Right kidney (tissue), 1 donor: ENCODE results near the gene VAV3.

Source experiments
- DNase-seq: peaks from one replicate; pipeline ENCODE4 v3.0.0-alpha.2; 2016

Gene VAV3

DNA sequence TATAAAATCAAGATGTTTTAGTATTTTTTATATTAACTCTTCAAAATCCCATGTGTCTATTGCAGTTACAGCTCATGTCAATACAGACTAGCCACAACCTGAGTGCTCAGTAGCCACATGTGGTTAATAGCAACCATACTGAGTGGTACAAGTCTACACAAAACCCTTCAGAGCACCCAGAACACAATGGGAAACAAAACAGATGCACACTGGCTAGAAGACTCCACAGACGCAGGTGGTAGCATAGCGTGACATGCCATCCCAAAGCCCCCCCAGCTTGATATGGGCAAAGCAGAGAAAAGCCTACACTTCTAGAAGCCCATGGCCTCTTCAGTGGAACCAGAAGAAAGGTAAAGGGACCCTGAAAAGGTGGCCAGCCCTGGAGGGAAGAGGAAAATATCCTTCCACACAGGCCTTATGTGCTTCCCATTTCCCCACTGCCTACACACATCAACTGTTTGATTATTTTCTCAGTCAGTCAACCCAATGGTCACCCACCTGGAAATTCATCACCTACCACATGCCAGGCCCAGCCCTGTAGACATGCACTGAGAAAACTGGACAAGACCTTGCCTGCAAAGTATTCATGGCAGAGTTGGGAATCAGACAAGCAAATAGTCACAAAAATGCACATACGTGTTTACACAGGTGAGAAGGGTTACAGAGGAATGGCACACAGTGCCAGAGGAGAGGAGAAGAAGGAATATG is 175.0 kb downstream of the VAV3 start:
- no peak for DNase-seq

DNA sequence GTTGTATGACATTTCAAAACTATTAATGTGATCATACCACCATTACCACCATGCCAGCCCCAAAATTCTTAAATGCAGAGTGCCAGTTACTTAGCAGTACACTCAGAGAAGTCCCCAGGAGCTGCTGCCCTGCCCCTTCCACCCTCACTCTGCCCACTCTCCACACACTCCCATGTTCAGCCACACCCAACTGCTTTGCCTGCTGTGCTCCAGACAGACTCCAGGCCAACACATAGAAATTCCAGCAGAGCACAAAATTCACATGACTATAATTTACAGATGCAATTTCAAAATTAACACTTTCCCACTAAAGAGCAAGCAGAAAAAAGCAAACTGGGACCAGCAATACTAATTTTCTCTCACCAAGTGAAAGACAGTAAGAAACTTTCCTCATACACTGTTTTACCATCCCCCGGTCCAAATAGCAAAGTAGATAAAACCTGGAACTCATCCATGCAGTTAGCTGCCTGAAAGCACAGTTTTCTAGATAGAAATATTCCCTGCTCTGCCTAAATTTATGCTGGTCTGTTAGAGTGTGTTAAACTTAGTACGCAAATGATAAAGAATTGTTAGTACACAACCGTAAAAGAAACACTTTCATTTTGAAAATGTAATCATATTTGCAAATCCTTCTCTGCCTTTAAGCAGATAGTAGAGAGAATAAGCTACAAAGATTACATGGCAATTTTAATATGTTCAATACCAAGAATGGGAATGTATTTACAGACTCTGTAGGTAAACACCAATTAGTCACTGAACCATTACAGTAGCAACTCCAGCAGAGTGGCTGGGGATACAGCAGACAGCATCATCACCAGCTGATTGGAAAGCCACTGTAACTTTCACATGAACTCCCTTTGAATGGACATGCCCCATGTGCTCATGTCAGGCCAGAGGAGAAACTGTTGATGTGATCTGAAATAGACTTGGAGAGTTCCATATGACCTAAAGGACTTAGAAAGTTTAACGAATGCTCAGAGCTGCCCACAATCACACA is 176.5 kb downstream of the VAV3 start:
- no peak for DNase-seq

DNA sequence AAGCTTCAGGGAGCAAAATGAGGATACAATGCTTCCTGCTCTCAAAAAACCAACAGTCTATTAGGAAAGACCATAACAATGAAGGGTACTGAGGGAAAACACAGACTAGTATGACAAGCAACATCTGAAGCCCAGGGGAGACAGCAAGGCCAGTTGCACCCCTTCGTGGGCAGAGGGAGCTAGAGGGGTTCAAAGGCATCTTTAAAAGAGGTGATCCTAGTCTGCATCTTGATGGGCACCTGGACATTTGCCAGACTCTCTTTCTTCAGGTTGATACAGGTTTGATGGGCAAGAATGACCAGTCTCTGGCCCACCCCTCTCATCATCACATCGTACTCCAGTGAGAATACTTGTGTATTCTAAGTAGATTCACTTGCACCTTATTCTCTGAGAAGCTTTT is 177.7 kb downstream of the VAV3 start:
- DNase-seq: no peak

- DNase-seq: no peak
Measured at GRCh38 chr1:107786203-107786845, 178.7 kb downstream of the VAV3 start.

DNA sequence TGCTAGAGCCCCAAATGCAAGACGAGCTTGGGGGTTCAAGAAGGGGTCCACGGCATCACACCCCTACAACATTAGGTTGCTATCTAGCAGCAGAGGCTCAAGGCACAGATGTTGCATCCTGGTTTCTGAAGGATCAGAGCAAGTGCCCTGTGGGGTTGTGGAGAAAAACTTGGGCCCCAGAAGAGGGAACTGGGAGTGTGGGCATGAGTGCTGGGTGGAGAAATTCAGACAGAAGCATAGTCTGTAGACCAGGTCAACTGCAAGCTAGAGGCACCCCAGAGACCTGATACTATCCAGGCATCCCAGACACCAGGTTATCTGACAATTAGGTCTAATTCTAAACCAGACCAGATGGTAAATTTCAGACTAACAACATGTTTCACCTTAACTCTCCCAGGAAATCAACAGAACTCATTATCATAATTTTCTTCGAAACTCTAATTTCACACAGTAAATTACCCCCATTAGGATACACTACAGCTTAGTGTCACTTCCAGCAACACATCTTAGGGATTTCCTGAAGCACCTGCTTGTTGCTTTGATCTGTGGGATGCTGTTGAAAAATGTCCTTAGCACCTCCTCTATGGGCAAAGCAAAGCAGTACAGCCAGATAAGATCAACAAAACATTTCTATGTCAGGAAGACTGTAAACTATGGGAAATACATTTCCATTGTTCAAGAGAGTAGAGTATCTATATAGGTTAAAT is 179.3 kb downstream of the VAV3 start:
- DNase-seq: no peak

DNA sequence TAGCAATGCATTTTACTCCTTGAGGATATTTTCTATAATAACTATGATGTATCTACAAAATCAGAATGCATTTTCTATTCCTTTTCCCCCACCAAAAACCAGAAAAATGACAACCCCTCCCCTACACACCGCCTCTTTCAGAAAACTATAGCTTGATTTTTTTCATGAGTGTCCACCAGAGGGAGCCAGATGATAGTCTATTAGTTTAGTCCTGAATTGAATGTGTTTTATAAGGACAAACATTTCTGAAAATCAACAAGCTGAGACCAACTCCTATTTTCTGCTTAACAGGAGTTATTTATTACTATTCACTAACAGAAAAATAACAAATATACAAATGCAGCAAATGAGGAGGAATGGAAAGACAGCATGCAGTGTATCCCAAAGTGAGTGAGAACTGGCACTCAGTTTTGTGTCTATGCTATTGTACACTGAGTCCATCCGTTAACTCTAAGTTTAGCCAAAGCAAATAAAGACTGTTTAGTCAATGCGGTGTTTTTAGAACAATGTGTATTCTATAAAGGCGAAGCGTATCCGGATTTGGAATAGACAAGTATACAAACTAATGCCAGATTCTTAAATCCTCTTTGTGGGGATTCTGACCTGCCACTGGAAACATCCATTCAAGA is 182.6 kb downstream of the VAV3 start:
- DNase-seq: peak; percentile 40

GRCh38 chr1:107781245-107781644 is 183.7 kb downstream of the VAV3 start:
- DNase-seq: no peak

- DNase-seq: no peak
Measured at GRCh38 chr1:107777664-107778047, 187.3 kb downstream of the VAV3 start.

- DNase-seq: no peak
Measured at GRCh38 chr1:107776900-107777663, 187.9 kb downstream of the VAV3 start.

DNA sequence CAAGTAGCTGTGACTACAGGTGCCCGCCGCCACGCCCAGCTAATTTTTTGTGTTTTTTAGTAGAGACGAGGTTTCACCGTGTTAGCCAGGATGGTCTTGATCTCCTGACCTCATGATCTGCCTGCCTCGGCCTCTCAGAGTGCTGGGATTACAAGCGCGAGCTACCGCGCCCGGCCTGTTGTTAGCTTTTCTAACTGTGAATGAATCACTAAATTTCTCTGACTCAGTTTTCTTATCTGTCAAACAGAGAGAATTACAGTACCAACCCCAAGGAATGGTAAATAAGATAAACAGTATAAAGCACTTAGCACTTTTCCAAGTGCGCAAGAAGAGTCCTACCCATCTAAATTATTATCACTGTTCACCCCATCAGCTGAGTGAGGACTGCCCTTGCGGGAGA is 193.6 kb downstream of the VAV3 start:
- DNase-seq: no peak

DNA sequence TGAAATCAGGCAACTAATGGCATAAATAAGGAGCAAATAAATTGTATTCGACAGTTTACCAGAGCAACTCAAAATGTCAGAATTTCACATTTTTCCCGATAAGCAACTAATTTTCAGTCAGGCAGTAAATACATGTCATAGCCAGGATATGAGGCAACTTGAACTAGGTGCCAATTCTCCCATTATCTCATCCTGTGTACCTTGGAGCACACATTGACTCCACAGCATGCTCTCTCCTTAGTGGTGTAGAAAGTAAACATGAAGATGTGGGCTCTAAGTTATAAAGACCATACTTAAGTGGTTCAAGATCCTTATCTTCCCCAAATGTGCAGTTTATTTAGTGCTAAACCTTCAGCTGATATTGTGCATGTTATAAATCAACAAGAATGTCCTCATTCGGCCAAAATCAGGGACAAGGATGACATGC is 197.8 kb downstream of the VAV3 start:
- no peak for DNase-seq

DNA sequence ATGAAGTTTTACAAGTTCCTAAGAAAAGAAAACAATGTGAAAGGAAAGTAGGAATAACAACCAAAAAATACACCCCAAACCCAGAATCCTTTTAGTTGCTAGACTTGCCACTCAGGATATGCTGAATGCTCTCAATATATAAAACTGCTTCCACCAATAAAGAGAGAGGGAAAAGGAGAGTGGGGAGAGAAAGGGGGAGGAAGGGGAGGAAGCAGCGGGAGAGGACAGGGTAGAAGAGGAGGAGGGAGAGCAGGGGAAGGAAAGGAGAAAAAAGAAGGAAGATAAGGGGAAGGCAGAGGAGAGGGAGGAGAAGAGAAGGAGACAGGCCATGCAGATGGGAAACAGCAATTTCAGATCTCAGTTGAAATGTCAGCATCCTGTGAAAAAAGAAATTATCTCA is 198.4 kb downstream of the VAV3 start:
- DNase-seq: no peak

DNA sequence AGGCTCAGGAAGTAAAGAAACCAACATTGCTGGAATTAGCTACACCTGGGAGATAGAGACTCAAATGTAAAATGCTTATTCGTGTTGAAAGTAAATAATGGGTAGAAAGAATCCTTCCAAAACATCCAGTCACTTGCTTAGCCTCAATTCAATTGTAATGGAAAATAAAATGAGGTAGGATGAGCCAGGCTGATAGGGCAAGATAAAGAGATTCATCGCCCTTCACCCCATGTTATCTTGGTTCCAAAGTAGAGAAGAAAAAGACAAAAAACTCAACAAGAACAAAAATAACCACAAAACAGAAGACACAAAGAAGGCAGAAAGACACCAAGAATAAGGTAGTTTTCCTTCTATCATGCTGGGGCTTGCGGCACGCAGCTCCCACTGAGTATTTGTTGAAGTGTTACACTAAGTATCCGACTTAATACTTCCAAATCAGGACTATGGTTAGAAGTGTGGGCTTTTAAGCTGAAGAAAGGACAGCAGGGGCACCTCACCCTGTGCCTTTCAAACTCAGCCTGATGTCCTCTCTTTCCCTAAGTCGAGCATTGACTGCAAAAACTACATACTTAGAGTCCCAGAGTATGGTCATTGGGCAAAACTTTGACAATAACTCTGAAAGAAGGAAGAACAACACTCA is 202.1 kb downstream of the VAV3 start:
- DNase-seq: no peak

GRCh38 chr1:107760065-107760464 is 204.9 kb downstream of the VAV3 start:
- no peak for DNase-seq

GRCh38 chr1:107750364-107750959 is 214.5 kb downstream of the VAV3 start:
- no peak for DNase-seq

GRCh38 chr1:107748531-107748930 is 216.4 kb downstream of the VAV3 start:
- no peak for DNase-seq

DNA sequence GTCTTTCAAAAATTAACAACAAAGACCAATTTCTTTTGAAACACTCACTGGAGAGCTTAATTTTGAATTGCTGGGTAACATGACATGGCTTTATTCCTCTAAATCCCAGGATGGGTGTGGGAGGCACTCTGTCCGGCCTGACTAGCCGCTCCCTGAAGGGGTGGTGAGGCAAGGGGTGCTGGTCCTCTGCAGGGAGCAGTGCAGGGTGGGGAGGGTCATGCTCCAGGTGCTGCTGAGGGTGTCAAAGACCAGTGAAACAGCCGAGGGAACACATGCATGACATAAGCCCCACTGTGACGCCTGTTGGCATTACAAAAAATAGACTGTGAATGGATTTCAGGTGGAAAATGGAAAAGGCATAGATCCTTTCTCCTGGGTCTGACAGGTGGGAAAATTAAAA is 223.7 kb downstream of the VAV3 start:
- no peak for DNase-seq

GRCh38 chr1:107740579-107740978 is 224.4 kb downstream of the VAV3 start:
- DNase-seq: no peak

GRCh38 chr1:107739651-107740050 is 225.3 kb downstream of the VAV3 start:
- DNase-seq: no peak

- no peak for DNase-seq
Measured at GRCh38 chr1:107739201-107739600, 225.8 kb downstream of the VAV3 start.
